SK-N-SH treated with all-trans-retinoic acid at 6 μM for 48 hours (cell line): Measurements from ENCODE around the gene ARL10.

Source experiments
- ATAC-seq: fragments of 200-7000 bp; cut with Tn5 transposase; 3 replicates; pipeline ENCODE4 v1.9.1; 2020; ENCODE audit warnings: mild to moderate bottlenecking, moderate library complexity
- ARNTL ChIP-seq: fragments of 450-650 bp; formaldehyde crosslinking; IDR thresholded peaks from 2 replicates; pipeline ENCODE4 v1.5.0; 2020; ENCODE audit warnings: low read depth, mild to moderate bottlenecking, moderate library complexity, borderline replicate concordance
- BACH2 ChIP-seq: fragments of 250-450 bp; sonication (Bioruptor Pico); IDR thresholded peaks from 2 replicates; pipeline ENCODE4 v1.9.0; 2021; ENCODE audit warnings: mild to moderate bottlenecking, borderline replicate concordance
- CREB5 ChIP-seq: fragments of 250-450 bp; sonication (Bioruptor Pico); IDR thresholded peaks from 2 replicates; pipeline ENCODE4 v1.5.1; 2020; ENCODE audit warnings: low read depth, mild to moderate bottlenecking, moderate library complexity
- CSDC2 ChIP-seq: fragments of 250-450 bp; sonication (Bioruptor Pico); IDR thresholded peaks from 2 replicates; pipeline ENCODE4 v1.5.0; 2020; ENCODE audit warnings: mild to moderate bottlenecking, moderate library complexity
- ESRRG ChIP-seq: fragments of 250-450 bp; sonication (Bioruptor Pico); IDR thresholded peaks from 2 replicates; pipeline ENCODE4 v1.6.1; 2021; ENCODE audit warnings: mild to moderate bottlenecking
- GLIS3 ChIP-seq: fragments of 250-450 bp; sonication (Bioruptor Pico); IDR thresholded peaks from 2 replicates; pipeline ENCODE4 v1.5.0; 2020; ENCODE audit warnings: mild to moderate bottlenecking, moderate library complexity
- ISL1 ChIP-seq: fragments of 250-450 bp; sonication (Bioruptor Pico); IDR thresholded peaks from 2 replicates; pipeline ENCODE4 v2.1.2; 2022; ENCODE audit warnings: mild to moderate bottlenecking, moderate library complexity
- OSR1 ChIP-seq: fragments of 250-450 bp; sonication (Bioruptor Pico); IDR thresholded peaks from 2 replicates; pipeline ENCODE4 v1.8.0; 2022; ENCODE audit warnings: moderate library complexity, mild to moderate bottlenecking, inconsistent platforms
- POU6F1 ChIP-seq: fragments of 250-450 bp; sonication (Bioruptor Pico); IDR thresholded peaks from 2 replicates; pipeline ENCODE4 v1.8.0; 2021; ENCODE audit warnings: low read depth, mild to moderate bottlenecking, moderate library complexity, borderline replicate concordance
- PPARA ChIP-seq: fragments of 250-450 bp; sonication (Bioruptor Pico); IDR thresholded peaks from 2 replicates; pipeline ENCODE4 v1.5.0; 2020; ENCODE audit warnings: mild to moderate bottlenecking, borderline replicate concordance
- RARB ChIP-seq: fragments of 250-450 bp; sonication (Bioruptor Pico); IDR thresholded peaks from 2 replicates; pipeline ENCODE4 v1.8.0; 2021; ENCODE audit warnings: mild to moderate bottlenecking, moderate library complexity
- TCF4 ChIP-seq: fragments of 250-450 bp; sonication (Bioruptor Pico); IDR thresholded peaks from 2 replicates; pipeline ENCODE4 v1.8.0; 2021; ENCODE audit warnings: mild to moderate bottlenecking, moderate library complexity, borderline replicate concordance
- TOX ChIP-seq: fragments of 250-450 bp; sonication (Bioruptor Pico); IDR thresholded peaks from 2 replicates; pipeline ENCODE4 v1.8.0; 2021; ENCODE audit warnings: mild to moderate bottlenecking, moderate library complexity, borderline replicate concordance
- TSHZ2 ChIP-seq: fragments of 250-450 bp; sonication (Bioruptor Pico); IDR thresholded peaks from 2 replicates; pipeline ENCODE4 v1.5.0; 2020; ENCODE audit warnings: mild to moderate bottlenecking, moderate library complexity
- ZC3H10 ChIP-seq: fragments of 250-450 bp; sonication (Bioruptor Pico); IDR thresholded peaks from 2 replicates; pipeline ENCODE4 v1.5.1; 2021; ENCODE audit warnings: mild to moderate bottlenecking, moderate library complexity
- ZFP3 ChIP-seq: fragments of 250-450 bp; sonication (Bioruptor Pico); IDR thresholded peaks from 2 replicates; pipeline ENCODE4 v1.5.0; 2020; ENCODE audit warnings: mild to moderate bottlenecking, moderate library complexity
- ZNF70 ChIP-seq: fragments of 450-650 bp; formaldehyde crosslinking; IDR thresholded peaks from 2 replicates; pipeline ENCODE4 v1.5.0; 2020; ENCODE audit warnings: mild to moderate bottlenecking, moderate library complexity
- ZNF8 ChIP-seq: fragments of 450-650 bp; formaldehyde crosslinking; IDR thresholded peaks from 2 replicates; pipeline ENCODE4 v1.5.0; 2020; ENCODE audit warnings: mild to moderate bottlenecking, moderate library complexity
- TF ChIP-seq, protein P1 (sequence below): fragments of 250-450 bp; sonication (Bioruptor Pico); IDR thresholded peaks from 2 replicates; pipeline ENCODE4 v1.5.1; 2021; ENCODE audit warnings: mild to moderate bottlenecking, moderate library complexity

ARL10 gene

DNA sequence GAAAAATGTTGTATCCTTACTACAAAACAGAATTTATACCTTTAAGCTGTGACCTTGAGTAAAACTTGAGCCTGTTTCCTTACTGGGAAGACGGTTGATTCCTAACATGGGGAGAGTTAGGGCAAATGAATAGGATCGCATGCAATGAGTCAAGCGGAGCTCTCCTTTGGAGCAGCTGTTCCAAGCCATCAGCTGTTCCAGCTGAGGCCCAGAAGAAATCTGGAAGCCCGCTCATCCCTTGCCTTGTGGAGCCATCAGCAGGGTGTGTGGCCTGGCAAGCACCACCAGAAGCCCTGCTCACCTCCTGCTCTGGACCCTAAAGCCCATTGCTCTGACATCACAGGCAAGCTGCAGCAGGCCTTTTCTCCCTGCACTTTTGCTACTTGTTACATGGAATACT, 11.8 kb upstream of the ARL10 start (continued):
- no peak for TF ChIP-seq ZFP3
- TF ChIP-seq CREB5 (CRISPR knock-in tag), result no peak
- TF ChIP-seq RARB (CRISPR knock-in tag), result no peak
- TF ChIP-seq ZNF70 (CRISPR knock-in tag), result no peak

- ATAC-seq, result no peak
- TF ChIP-seq TCF4 (CRISPR knock-in tag) (no peak), ISL1 (CRISPR knock-in tag) (no peak), BACH2 (CRISPR knock-in tag) (no peak), ARNTL (CRISPR knock-in tag) (no peak), TOX (CRISPR knock-in tag) (no peak), ZFP3 (no peak), CREB5 (CRISPR knock-in tag) (no peak), ESRRG (CRISPR knock-in tag) (no peak), POU6F1 (no peak), ZNF70 (CRISPR knock-in tag) (no peak), ZNF8 (CRISPR knock-in tag) (no peak)
- TF ChIP-seq, protein P1, sequence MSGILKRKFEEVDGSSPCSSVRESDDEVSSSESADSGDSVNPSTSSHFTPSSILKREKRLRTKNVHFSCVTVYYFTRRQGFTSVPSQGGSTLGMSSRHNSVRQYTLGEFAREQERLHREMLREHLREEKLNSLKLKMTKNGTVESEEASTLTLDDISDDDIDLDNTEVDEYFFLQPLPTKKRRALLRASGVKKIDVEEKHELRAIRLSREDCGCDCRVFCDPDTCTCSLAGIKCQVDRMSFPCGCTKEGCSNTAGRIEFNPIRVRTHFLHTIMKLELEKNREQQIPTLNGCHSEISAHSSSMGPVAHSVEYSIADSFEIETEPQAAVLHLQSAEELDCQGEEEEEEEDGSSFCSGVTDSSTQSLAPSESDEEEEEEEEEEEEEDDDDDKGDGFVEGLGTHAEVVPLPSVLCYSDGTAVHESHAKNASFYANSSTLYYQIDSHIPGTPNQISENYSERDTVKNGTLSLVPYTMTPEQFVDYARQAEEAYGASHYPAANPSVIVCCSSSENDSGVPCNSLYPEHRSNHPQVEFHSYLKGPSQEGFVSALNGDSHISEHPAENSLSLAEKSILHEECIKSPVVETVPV (CRISPR knock-in tag), result no peak
Measured at GRCh38 chr5:176355400-176356178, 9.7 kb upstream of the ARL10 start.

DNA sequence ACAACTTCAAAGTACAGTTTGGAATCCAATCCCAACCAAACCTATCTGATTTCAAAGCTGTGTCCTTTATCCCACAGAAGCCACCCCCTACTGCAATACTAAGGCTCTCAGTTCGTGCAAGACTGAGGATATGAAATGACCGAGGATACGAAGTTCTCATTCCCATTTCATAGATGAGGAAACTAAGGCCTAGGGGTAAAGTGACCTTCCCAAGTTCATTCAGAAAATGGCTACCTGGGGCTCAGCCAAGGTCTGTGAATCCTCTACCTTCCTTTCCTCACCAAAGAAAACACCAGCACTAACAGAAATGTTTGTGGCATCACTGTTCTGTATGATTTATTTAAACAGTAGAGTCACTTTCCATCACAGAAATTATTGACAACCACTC, 9.1 kb upstream of the ARL10 start:
- no peak for TF ChIP-seq TCF4 (CRISPR knock-in tag)
- no peak for TF ChIP-seq ZC3H10 (CRISPR knock-in tag)
- TF ChIP-seq OSR1, result no peak
- TF ChIP-seq TOX (CRISPR knock-in tag), result no peak
- no peak for TF ChIP-seq PPARA (CRISPR knock-in tag)
- no peak for TF ChIP-seq ZNF8 (CRISPR knock-in tag)
- no peak for ATAC-seq

DNA sequence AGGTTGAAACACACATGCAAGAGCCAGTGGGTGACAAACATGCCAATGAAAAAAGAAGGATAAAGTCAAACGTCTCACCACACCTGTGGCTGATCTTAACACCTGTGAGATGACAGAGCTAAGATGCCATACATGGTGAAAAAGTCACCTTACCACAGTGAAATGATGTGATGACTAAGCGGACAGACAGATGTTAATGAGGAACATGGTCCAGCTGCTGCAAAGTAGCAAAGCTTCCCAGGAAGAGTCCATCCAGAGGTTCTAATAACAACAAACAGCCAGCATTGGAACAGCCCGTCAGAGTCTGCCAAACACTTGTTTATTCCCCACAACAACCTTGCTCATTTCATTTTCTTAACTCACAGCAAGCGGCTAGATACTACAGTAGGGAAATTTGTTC, 5.6 kb upstream of the ARL10 start:
- no peak for ATAC-seq
- no peak for TF ChIP-seq ZFP3
- no peak for TF ChIP-seq CSDC2 (CRISPR knock-in tag)
- TF ChIP-seq, protein P1 (CRISPR knock-in tag), result no peak
- TF ChIP-seq ISL1 (CRISPR knock-in tag), result no peak
- no peak for TF ChIP-seq POU6F1
- no peak for TF ChIP-seq BACH2 (CRISPR knock-in tag)
- TF ChIP-seq TCF4 (CRISPR knock-in tag), result no peak
- TF ChIP-seq RARB (CRISPR knock-in tag), result no peak
- no peak for TF ChIP-seq ESRRG (CRISPR knock-in tag)
- no peak for TF ChIP-seq TSHZ2 (CRISPR knock-in tag)
- no peak for TF ChIP-seq GLIS3 (CRISPR knock-in tag)
- no peak for TF ChIP-seq ZNF8 (CRISPR knock-in tag)
- TF ChIP-seq PPARA (CRISPR knock-in tag), result no peak
